Astrocyte of the cerebellum (primary cell): ENCODE results near the gene SRPK1.

Source experiments
- DNase-seq: peaks from one replicate; pipeline ENCODE4 v3.0.0-alpha.2; 2011; ENCODE audit warnings: low read depth
- H3K4me3 ChIP-seq: 2 replicates; pipeline ENCODE4 v1.5.1; 2011; ENCODE audit warnings: mild to moderate bottlenecking, low read depth, low read length, moderate library complexity
- CTCF ChIP-seq: IDR thresholded peaks from 2 replicates; pipeline ENCODE4 v1.5.1; 2012; ENCODE audit warnings: low read length, low read depth, moderate library complexity, mild to moderate bottlenecking; ENCODE audit errors: missing control alignments
- in situ Hi-C: cut with HindIII; loops from 2 replicates; pipeline ENCODE4 v1.10.0; 2017; ENCODE audit warnings: low sequenced_read_pairs

Gene SRPK1

GRCh38 chr6:35796236-35796635 lies 124.7 kb downstream of the SRPK1 start:
- in situ Hi-C loops, result no loop called here
- no peak for DNase-seq
- no peak for TF ChIP-seq CTCF
- H3K4me3 ChIP-seq, result no peak overlapping the region

GRCh38 chr6:35795453-35796071 lies 125.3 kb downstream of the SRPK1 start:
- in situ Hi-C loops, result no loop called here
- no peak for TF ChIP-seq CTCF
- no peak overlapping the region for H3K4me3 ChIP-seq
- DNase-seq, result no peak

GRCh38 chr6:35794536-35795452 lies 126.1 kb downstream of the SRPK1 start:
- no peak for TF ChIP-seq CTCF
- in situ Hi-C loops, result no loop called here
- DNase-seq, result no peak
- no peak overlapping the region for H3K4me3 ChIP-seq

GRCh38 chr6:35790683-35791082 lies 130.2 kb downstream of the SRPK1 start:
- H3K4me3 ChIP-seq, result no peak overlapping the region
- no peak for TF ChIP-seq CTCF

GRCh38 chr6:35788423-35788982 lies 132.4 kb downstream of the SRPK1 start:
- in situ Hi-C loops, result no loop called here
- no peak overlapping the region for H3K4me3 ChIP-seq
- DNase-seq, result no peak
- TF ChIP-seq CTCF, result no peak

More at GRCh38 chr6:35790683-35791082, 130.2 kb downstream of the SRPK1 start:
- DNase-seq, result no peak
- in situ Hi-C loops, result no loop called here

- in situ Hi-C loops, result no loop called here
- TF ChIP-seq CTCF, result no peak
- H3K4me3 ChIP-seq, result no peak overlapping the region
- no peak for DNase-seq
These were observed 133.4 kb downstream of the SRPK1 start for GRCh38 chr6:35787266-35788218.
